HCT116 (cell line): ENCODE measurements around the gene OFD1.

ENCODE experiments used
- CTCF ChIP-seq, 3 experiments: fragments of 200-600 bp in 1 of 3; sonication (generic) in 1 of 3; IDR thresholded peaks in 2 of 3; conservative IDR thresholded peaks in 1 of 3; 2 replicates each; pipeline ENCODE4 v1.5.1; 2012 to 2017; ENCODE audit warnings: low read depth in 2 of 3, low read length in 2 of 3, antibody characterized with exemption in 1 of 3, borderline replicate concordance in 1 of 3, control low read depth in 1 of 3, mild to moderate bottlenecking in 1 of 3, mixed read lengths in 1 of 3, mixed run types in 1 of 3, moderate library complexity in 1 of 3; ENCODE audit not compliant: insufficient read depth in 1 of 3
- EZH2 ChIP-seq: fragments of 200-600 bp; sonication (generic); IDR thresholded peaks from 2 replicates; pipeline ENCODE4 v1.6.1; 2017; ENCODE audit warnings: antibody characterized with exemption, mixed run types
- FOSL1 ChIP-seq: IDR thresholded peaks from 2 replicates; pipeline ENCODE4 v1.6.1; 2012; ENCODE audit warnings: low read depth
- POLR2A ChIP-seq: IDR thresholded peaks from 2 replicates; pipeline ENCODE4 v1.7.0; 2011; ENCODE audit warnings: borderline replicate concordance; ENCODE audit not compliant: insufficient read depth, insufficient read length; ENCODE audit errors: extremely low read depth
- POLR2AphosphoS5 ChIP-seq: IDR thresholded peaks from 2 replicates; pipeline ENCODE4 v1.6.1; 2011; ENCODE audit warnings: mild to moderate bottlenecking, low read depth, low read length, moderate library complexity
- RAD21 ChIP-seq: IDR thresholded peaks from 2 replicates; pipeline ENCODE4 v1.6.1; 2012; ENCODE audit warnings: low read depth, mild to moderate bottlenecking
- SIN3A ChIP-seq: IDR thresholded peaks from 2 replicates; pipeline ENCODE4 v1.6.1; 2012; ENCODE audit warnings: low read depth
- SP1 ChIP-seq: IDR thresholded peaks from 2 replicates; pipeline ENCODE4 v1.6.1; 2012; ENCODE audit warnings: low read depth
- YY1 ChIP-seq: IDR thresholded peaks from 2 replicates; pipeline ENCODE4 v1.6.1; 2011; ENCODE audit warnings: low read length, low read depth, moderate library complexity, mild to moderate bottlenecking; ENCODE audit not compliant: insufficient replicate concordance; ENCODE audit errors: extremely low read depth
- ZNF274 ChIP-seq: fragments of 200-500 bp; sonication (Bioruptor generic); IDR thresholded peaks from 2 replicates; pipeline ENCODE4 v1.6.1; 2014; ENCODE audit warnings: mild to moderate bottlenecking, low read depth, low read length, inconsistent platforms

- TF ChIP-seq CTCF (IDR thresholded peaks at IDR 0.05 in 2 of 3, conservative IDR thresholded peaks at IDR 0.05 in 1 of 3; ENCODE audit: borderline replicate concordance in 1 of 3, insufficient read depth in 1 of 3, low read depth in 2 of 3, low read length in 2 of 3): no peak
- TF ChIP-seq POLR2A: no peak
- no peak for TF ChIP-seq ZNF274
- TF ChIP-seq EZH2: no peak
- TF ChIP-seq POLR2AphosphoS5: no peak
- no peak for TF ChIP-seq SP1
- no peak for TF ChIP-seq FOSL1
- TF ChIP-seq SIN3A: no peak
- no peak for TF ChIP-seq YY1
- TF ChIP-seq RAD21: no peak
Measured at GRCh38 chrX:13803116-13803515, 68.6 kb downstream of the OFD1 start.
